Suprapubic skin (tissue), 4 donors: ENCODE results near the gene SENP6. TPM values are rescaled to one million over a fixed set of nuclear protein-coding genes. Genes with fewer than 3 reads are reported as not detected.
"Not testable (repeated sequence)": the region's sequence is repeated elsewhere in the genome, so short reads cannot be mapped to it uniquely, and the experiment has no call there.

Source experiments
- DNase-seq, 2 donors: peaks; one replicate each; pipeline ENCODE4 v3.0.0-alpha.2; 2019; ENCODE audit warnings: low spot score in 2 of 2
- H3K27ac ChIP-seq: fragments of 200-600 bp; sonication (generic); one replicate; pipeline ENCODE4 v1.5.1; 2019
- H3K27me3 ChIP-seq: fragments of 200-600 bp; sonication (generic); one replicate; pipeline ENCODE4 v1.5.1; 2019
- H3K36me3 ChIP-seq: fragments of 200-600 bp; sonication (generic); one replicate; pipeline ENCODE4 v1.5.1; 2019
- H3K4me1 ChIP-seq: fragments of 200-600 bp; sonication (generic); one replicate; pipeline ENCODE4 v1.5.1; 2019
- H3K4me3 ChIP-seq: fragments of 200-600 bp; sonication (generic); one replicate; pipeline ENCODE4 v1.5.1; 2019; ENCODE audit warnings: mild to moderate bottlenecking
- H3K9me3 ChIP-seq: fragments of 200-600 bp; sonication (generic); one replicate; pipeline ENCODE4 v1.5.1; 2019
- CTCF ChIP-seq, 2 donors: fragments of 200-600 bp in 1 of 2; fragments of 450-650 bp in 1 of 2; sonication (generic) in 1 of 2; IDR thresholded peaks; one replicate each; pipeline ENCODE4 v1.5.1; 2016 to 2019; ENCODE audit warnings: antibody characterized with exemption in 2 of 2, mild to moderate bottlenecking in 1 of 2, moderate library complexity in 1 of 2
- EP300 ChIP-seq: sonication (generic); formaldehyde crosslinking; IDR thresholded peaks from one replicate; pipeline ENCODE4 v1.6.1; 2017; ENCODE audit warnings: antibody characterized with exemption
- POLR2A ChIP-seq, 2 donors: fragments of 450-650 bp; IDR thresholded peaks; one replicate each; pipeline ENCODE4 v1.6.1; 2017; ENCODE audit warnings: antibody characterized with exemption in 2 of 2, mild to moderate bottlenecking in 2 of 2, moderate library complexity in 2 of 2
- POLR2AphosphoS5 ChIP-seq, 3 donors: sonication (generic); formaldehyde crosslinking; IDR thresholded peaks; one replicate each; pipeline ENCODE4 v1.6.1; 2017; ENCODE audit warnings: antibody characterized with exemption in 3 of 3
- WGBS: methylation state at CpG from one replicate; pipeline ENCODE4 v1.1.5; 2018; 5-methylcytosine and 5-hydroxymethylcytosine counted together
- total RNA-seq, 4 donors: library from RNA; depleted of rRNA; stranded (reverse); fragments of >200 nt; gene quantifications; one replicate each; pipeline ENCODE4 v1.1.0, GENCODE V29; 2016

Gene SENP6
- total RNA-seq, 4 donors from 2014 or later: 65.1 to 176 (median 83.2) TPM

GRCh38 chr6:75727206-75727605 lies 125.5 kb downstream of the SENP6 start:
- Histone ChIP-seq H3K27me3 (no peaks in the 10 kb centered on the region), H3K27ac (no peak overlapping the region), H3K9me3 (no peaks in the 10 kb centered on the region), H3K4me3 (no peak overlapping the region), H3K36me3 (no peaks in the 10 kb centered on the region), H3K4me1 (no peaks in the 10 kb centered on the region)
- WGBS: 92% methylated on average over 2 of the region's 2 CpGs
- no peak for DNase-seq
- no peak for TF ChIP-seq CTCF (IDR thresholded peaks at IDR 0.05)
- no peak for TF ChIP-seq POLR2AphosphoS5 (IDR thresholded peaks at IDR 0.05)
- no peak for TF ChIP-seq EP300
- no peak for TF ChIP-seq POLR2A (IDR thresholded peaks at IDR 0.05)

GRCh38 chr6:75731029-75731428 lies 129.3 kb downstream of the SENP6 start:
- H3K27me3 ChIP-seq, H3K9me3 ChIP-seq, H3K4me3 ChIP-seq, H3K27ac ChIP-seq, H3K4me1 ChIP-seq, DNase-seq, H3K36me3 ChIP-seq: not testable (repeated sequence)
- 89% methylated on average over 8 of the region's 8 CpGs for WGBS

GRCh38 chr6:75735491-75736186 lies 134.0 kb downstream of the SENP6 start:
- Histone ChIP-seq H3K27me3 (no peaks in the 10 kb centered on the region), H3K4me1 (no peaks in the 10 kb centered on the region), H3K27ac (no peak overlapping the region), H3K36me3 (no peaks in the 10 kb centered on the region), H3K4me3 (no peak overlapping the region), H3K9me3 (no peaks in the 10 kb centered on the region)
- 67% methylated on average over 1 of the region's 1 CpG for WGBS
- DNase-seq: no peak
- TF ChIP-seq CTCF (IDR thresholded peaks at IDR 0.05) (no peak), POLR2A (IDR thresholded peaks at IDR 0.05) (no peak), POLR2AphosphoS5 (IDR thresholded peaks at IDR 0.05) (no peak), EP300 (no peak)

- no peak for TF ChIP-seq POLR2AphosphoS5 (IDR thresholded peaks at IDR 0.05)
- TF ChIP-seq POLR2A (IDR thresholded peaks at IDR 0.05): no peak
- no peak for TF ChIP-seq EP300
- no peak for TF ChIP-seq CTCF (IDR thresholded peaks at IDR 0.05)
- no peak for DNase-seq
- no peak overlapping the region for H3K4me3 ChIP-seq
- 80% methylated on average over 4 of the region's 4 CpGs for WGBS
- H3K9me3 ChIP-seq: no peaks in the 10 kb centered on the region
- H3K27ac ChIP-seq: no peak overlapping the region
- peaks cover 11% of the 10 kb centered on the region for H3K4me1 ChIP-seq
- H3K27me3 ChIP-seq: no peaks in the 10 kb centered on the region
- H3K36me3 ChIP-seq: no peaks in the 10 kb centered on the region
These were observed 142.3 kb downstream of the SENP6 start for GRCh38 chr6:75743971-75744370.

GRCh38 chr6:75745404-75745803 lies 143.7 kb downstream of the SENP6 start:
- DNase-seq: no peak
- peaks cover 18% of the 10 kb centered on the region for H3K4me1 ChIP-seq
- no peak overlapping the region for H3K27ac ChIP-seq
- no peaks in the 10 kb centered on the region for H3K36me3 ChIP-seq
- H3K4me3 ChIP-seq: no peak overlapping the region
- TF ChIP-seq EP300: no peak
- no peak for TF ChIP-seq POLR2AphosphoS5 (IDR thresholded peaks at IDR 0.05)
- no peak for TF ChIP-seq POLR2A (IDR thresholded peaks at IDR 0.05)
- no peaks in the 10 kb centered on the region for H3K9me3 ChIP-seq
- 97% methylated on average over 3 of the region's 3 CpGs for WGBS
- no peaks in the 10 kb centered on the region for H3K27me3 ChIP-seq

- 18% methylated on average over 2 of the region's 2 CpGs for WGBS
These were observed 144.5 kb downstream of the SENP6 start for GRCh38 chr6:75746221-75746620.

More at GRCh38 chr6:75746221-75746620, 144.5 kb downstream of the SENP6 start:
- no peaks in the 10 kb centered on the region for H3K36me3 ChIP-seq
- H3K4me1 ChIP-seq: peaks cover 23% of the 10 kb centered on the region
- no peaks in the 10 kb centered on the region for H3K27me3 ChIP-seq
- no peaks in the 10 kb centered on the region for H3K9me3 ChIP-seq
- no peak overlapping the region for H3K4me3 ChIP-seq
- no peak overlapping the region for H3K27ac ChIP-seq
- DNase-seq: no peak
- TF ChIP-seq CTCF (IDR thresholded peaks at IDR 0.05): no peak
- no peak for TF ChIP-seq EP300
- no peak for TF ChIP-seq POLR2A (IDR thresholded peaks at IDR 0.05)
- TF ChIP-seq POLR2AphosphoS5 (IDR thresholded peaks at IDR 0.05): no peak
